ENCODE data around the gene UNC13D.

Gene UNC13D

DNA sequence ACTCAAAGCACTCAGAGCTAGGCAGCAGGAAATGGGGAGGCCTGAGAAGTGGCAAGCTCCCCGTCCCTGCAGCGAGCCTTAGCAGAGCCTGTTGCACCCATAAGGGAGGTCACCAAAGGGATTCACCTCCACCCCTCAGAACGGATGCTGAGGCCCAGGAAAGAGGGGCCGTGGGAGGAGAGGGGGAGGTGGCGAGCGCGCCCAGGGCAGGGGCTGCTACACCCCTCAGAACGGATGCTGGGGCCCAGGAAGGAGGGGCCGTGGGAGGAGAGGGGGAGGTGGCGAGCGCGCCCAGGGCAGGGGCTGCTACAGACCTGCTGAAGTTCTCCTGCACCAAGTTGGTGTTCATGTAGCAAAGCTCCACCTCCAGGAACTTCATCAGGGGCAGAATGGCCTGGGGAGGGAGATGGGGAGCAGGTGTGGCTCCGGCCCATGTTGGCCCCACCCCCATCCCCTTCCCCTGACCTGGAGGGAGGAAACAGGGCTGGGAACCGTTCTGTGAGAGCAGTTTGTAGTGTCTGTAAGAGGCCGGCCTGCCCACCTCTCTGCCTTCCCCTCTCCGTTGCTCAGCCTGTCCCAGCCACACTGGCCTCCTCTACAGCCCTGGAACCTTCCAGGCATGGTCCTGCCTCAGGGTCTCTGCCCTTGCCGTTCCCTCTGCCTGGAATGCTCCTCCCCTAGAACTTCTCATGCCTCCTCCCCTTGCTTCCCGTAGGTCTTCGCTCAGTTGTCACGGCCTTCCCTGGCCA lies 11.4 kb downstream of the UNC13D start:
- DNase-seq = no peak

DNA sequence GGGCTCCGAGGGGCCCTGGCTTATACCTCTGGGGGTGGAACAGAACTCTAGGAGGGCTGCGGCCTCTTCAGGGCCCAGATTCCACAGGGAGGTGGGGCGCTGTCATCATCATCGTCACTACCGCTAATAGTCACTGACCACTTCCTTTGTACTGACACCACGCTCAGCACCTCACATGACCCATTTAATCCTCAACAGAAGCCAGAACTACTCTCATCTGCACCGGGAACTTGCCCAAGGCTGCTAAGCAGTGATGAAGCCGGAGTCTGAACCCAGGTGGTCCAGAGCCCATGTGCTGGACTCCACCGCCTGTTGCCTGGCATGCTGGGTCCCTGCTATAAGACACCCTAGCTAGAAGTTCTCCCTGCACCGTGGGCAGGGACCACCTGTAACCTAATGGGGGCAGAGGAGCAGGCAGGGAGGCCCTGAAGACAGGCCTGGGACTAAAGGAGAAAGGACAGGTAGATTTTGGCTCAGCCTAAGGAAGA lies 12.0 kb downstream of the UNC13D start:
- no peak for DNase-seq

DNA sequence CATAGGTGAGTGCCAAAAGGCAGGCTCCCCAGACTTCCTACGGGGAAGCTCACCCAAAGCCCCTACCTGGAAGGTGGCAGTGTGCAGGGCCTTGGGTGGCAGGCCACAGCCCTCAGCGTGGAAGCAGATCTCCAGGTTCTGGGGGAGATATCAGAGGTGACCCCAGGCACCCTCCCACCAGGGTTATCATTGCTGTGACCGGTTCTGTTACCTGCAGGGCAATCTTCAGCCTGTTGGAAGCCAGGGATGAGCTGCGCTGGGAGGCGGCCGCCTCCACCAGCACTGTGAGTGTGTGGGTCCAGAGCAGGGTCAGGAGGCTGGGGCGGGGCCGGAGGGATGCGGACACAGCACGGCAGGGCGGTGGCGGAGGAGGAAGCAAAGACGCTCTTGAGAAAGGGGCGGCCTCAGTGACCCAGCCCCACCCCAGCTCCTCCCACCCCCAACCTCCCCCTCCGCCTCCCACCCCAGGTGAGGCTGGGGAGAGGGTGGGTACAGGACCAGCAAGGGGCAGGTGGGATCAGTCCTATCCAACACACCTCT lies 13.1 kb downstream of the UNC13D start:
- no peak for DNase-seq

DNA sequence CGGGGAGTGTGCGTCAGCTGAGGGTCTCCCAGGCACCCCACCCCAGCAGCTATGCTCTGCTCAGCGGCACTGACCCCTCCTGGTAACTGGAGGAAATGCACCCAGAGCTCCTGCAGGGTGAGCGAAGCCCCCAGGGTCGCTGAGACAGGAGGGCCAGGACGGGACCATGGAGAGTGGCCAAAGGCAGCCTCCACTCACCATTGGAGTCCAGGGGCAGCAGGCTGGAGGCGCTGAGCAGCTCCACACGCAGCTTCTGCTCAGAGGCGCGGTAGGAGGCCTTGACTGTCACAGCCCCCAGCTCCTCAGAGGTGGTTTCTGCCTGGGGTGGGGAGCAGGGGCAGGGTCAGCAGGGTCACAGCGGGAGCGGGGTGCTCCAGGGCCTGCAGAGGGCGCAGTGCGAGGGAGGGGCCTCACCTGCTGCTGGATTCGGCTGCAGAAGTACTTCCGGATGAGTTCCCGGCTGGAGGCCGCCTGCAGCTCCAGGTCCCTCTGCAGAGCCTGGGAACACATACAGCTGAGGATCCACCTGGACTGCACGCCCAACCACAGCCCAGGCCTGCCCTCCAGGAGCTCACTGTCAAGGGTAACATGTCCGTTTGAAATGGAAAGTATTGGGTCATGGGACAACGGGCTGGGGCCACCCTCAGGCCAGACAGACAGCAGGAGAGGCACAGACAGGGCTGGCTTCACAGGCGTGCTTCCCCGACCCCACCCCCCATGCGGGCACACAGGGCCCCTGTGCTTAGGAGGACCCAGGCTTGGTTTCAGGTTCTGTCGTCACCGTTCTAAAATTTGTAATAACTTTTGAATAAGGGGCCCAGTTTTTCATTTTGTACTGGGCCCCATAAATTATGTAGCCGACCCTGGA lies 13.8 kb downstream of the UNC13D start:
- DNase-seq = no peak

DNA sequence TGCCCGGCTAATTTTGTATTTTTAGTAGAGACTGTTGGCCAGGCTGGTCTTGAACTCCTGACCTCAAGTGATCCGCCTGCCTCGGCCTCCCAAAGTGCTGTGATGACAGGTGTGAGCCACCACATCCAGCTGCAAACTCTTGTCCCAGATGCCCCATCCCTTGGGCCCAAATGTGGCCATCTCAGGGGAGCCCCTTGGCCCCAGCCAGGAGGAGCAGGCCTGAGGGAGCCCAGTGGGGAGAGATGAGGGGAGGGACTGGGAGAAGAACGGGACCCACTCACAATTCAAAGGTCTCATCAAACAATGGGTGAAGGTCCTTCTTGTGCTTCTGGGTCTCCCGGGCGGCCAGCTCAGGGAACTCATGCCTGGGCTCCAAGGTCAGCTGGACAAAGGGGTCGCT lies 14.5 kb downstream of the UNC13D start:
- DNase-seq = no peak

DNA sequence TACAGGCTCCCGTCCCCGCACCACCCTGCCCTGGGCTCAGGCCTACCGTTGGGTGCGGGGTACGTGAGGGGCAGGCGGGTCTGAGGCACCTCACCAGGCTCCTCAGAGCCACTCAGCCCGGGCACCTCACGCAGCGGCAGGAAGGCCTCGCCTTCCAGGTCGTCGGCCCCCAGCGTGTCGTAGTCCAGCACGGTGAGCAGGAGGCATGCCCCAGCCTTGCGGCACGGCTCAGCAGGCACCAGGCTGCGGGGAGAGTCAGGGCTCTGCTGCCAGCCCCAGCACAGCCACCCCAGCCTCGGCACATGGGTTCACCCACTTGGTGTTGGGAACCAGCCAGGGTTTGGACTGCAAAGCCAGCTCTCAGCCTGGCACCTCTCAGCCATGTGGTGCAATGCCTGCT lies 15.5 kb downstream of the UNC13D start:
- no peak for DNase-seq

DNA sequence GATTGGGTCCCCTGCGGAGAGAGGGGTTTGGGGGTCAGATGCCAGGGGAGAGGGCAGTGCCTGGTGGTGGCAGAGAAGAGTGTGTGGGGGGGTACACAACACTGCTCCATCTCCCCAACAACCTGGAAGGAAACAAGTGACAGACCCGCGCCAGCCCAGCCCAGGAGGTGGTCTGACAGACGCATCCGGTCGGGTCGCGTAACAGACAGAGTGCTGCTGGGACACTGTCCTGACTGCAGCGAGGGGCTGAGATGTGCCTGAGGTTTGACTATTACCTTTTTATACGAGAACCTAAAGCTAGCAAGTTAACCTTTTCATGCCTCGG lies 16.2 kb downstream of the UNC13D start:
- DNase-seq = no peak

DNA sequence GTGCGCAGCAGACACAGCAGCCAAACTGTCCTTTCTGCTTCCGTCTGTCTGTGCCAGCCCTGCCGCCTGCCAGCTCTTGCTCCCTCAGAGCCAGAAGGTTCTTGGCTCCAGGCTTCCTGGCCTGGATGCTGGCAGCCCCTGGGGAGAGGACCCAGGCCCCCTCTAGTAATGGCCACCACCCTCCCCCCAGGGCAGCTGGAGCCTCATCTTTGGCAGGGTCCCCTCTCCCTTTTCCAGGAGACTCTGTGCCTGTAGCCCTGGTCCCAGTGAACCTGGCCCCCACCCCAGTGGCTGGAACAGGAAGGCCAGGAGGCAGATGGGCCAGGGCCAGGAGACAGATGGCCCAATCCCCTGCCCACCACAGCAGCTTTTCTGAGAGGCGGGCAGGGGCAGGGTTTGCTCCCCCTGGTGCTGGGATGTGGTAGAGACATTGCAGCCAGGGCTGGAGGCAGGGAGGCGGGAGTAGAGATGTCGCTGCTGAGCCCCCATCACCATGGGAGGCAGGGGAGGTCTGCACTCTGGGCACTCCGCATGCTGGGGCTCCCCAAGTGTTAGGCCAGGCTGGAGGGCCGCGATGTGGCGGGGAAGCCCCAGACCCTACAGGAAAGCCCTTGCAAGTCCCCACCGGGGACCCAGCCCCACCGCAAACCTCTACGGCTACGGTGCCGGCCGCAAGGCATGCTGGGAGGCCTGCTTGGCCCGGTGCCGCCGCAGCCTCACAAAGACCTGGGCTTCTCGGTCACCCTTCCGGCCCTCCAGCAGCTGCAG lies 16.7 kb downstream of the UNC13D start:
- peak; percentile 93 for DNase-seq

DNA sequence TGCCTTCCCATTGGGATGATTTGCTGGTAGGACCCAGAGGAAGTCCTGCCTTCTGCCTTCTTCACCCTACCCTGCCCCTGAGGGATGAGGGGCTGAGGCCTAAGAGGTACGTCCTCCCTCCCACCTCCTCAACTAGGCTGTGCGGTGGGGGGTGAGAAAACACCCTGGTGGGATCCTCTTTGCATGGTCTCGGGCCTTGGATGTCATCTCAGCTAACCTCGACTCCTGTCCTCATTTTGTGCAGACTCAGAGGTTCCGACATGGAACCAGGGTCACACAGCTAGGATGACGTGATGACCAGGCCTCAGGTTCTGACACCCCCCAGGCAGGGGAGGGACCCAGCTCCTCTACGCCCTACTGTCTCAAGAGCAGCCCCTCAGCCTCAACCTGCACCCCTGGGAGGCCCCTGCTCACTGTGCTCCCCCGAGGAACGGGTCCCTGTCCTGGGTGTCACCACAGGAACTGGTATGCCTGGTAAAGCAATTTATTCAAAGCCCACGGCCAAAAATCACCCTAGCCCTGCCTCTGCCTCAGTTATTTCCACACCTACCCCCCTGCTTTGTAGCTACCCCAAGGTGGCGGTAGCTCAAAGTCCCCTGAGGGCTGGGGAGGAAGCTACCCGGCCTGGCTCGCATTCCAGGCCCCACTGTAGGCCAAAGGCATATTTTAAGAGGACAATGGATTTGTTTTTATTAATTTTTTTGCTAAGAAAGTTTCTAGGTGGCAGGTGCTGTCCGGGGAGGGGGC lies 17.5 kb downstream of the UNC13D start:
- DNase-seq = no peak

DNA sequence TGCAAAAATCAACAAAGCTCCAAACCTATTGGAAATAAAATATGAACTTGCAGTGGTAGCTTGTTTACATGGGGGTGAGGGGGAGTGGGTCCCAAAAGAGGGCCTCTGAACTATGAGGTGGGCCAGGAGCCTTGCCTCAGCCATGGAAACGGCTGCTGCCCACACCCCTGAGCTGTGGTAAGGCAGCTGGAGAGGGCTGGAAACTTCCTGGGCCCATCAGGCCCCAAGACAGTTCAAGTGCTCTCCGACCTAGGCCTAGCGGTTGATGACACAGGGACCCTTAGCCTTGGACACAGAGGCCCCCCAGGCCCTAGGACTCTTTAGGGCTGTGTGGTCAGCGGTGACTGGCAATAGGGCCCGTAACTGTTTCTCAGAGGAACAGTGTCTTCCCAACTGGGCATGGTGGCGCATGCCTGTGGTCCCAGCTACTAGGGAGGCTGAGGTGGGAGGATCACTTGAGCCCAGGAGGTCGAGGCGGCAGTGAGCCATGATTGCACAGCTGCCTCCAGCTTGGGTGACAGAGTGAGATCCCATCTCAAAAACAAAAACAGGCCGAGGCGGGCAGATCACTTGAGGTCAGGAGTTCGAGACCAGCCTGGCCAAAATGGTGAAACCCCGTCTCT lies 18.3 kb downstream of the UNC13D start:
- no peak for DNase-seq

DNA sequence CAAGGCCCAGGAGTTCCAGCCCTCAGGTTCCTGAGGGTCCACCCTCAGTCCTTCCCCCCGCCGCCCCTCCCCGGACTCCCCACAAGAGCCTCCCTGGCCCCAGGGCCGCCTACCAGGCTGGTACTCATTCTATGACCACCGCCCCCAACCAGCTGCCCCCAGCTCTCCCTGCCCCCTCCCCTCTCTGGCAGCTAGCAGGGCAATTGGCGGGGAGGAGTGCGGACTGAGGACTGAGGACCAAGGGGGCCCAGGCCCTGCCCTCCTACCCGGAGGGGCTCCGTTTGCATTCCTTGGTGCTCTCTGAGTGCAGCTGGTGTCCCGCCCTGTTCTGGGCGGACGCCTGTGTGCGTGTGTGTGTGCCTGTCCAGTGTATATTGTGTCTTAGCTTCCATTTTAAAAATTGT lies 19.1 kb downstream of the UNC13D start:
- no peak for DNase-seq

DNA sequence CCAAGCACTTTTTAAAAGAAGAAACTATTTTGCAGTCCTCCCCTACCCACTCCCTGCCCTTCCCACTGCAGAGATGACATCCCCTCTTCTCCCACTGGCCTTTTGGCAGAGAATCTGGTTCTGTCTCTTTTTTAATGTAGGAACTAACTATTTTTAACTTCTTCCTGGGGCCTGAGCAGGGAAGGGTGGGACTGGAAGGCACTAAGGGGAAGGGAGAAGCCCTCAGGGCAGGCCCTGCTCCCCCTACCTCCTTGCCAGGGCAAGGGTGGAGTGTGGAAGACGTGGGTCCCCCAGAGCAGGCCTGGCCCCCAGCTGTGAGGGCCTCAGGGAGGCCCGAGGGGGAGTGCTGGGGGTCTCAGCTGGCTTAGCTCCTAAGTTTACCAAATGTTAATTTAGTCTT lies 19.5 kb downstream of the UNC13D start:
- DNase-seq = no peak

DNA sequence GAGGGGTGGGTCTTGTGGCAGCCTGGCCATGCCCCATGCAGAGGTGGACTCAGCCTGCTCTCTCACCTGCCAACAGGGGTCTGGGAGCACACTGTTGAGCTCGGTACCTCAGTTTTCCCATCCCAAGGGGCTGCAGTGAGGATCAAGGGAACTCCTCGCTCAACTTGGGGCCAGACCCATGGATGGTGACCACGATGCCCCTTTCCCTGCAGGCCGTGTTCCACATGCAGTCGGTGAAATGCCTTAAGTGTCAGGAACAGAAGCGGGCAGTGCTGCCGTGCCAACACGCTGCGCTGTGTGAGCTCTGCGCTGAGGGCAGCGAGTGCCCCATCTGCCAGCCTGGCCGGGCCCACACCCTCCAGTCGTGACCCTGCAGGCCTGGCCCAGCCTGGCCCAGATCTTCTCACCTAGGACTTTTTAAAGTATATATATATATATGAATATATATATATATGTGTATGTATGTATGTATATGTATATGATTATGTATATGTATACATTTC lies 20.1 kb downstream of the UNC13D start:
- no peak for DNase-seq

DNA sequence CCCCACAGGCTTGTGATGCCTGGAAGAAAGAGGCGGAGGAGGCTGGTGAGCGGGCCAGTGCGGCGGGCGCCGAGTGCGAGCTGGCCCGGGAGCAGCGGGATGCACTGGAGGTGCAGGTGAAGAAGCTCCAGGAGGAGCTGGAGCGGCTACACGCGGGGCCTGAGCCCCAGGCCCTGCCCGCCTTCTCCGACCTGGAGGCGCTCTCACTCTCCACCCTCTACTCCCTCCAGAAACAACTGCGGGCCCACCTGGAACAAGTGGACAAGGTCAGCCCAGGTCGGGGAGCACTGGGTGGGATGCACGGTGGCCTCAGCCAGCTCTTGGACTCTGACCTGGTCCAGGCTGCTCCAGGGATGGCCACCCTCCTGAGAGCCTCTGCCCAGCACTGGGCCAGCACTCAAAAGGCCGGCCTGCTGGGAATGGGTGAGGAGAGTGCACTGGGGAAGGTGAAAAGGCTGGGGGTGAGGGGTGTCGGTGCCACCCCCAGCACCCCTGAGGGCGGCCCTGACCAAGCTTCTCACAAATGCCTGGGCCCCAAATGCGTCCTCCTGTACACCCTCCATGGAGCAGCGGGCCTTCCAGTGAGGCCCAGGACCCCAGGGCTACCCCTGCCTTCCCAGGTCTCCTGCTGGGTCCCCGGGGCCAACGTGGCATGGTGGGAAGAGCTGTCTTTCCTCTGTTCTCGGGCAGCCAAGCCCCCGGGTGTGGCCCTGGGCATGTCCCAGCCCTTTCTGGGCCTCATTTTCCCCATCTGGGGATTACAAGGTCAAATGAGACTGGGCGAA lies 20.8 kb downstream of the UNC13D start:
- DNase-seq = no peak

DNA sequence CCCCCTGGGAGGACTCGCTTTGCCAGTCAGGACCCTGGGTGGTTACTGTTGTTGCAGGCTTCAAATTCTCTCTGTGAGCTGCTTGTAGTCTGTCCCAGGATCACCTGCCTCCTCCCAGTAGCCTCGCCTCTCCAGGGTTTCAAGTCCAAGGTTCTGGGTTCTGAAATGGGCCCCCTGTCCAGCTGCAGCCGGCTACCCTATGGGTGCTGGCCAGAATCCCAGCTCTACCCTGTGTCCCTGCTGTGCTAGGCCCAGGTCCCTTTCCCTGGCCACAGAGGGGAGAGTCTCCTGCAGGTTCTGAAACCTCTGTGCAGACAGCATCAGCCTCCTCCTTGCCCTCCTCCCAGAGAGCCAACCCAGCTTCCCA lies 21.4 kb downstream of the UNC13D start:
- no peak for DNase-seq

DNA sequence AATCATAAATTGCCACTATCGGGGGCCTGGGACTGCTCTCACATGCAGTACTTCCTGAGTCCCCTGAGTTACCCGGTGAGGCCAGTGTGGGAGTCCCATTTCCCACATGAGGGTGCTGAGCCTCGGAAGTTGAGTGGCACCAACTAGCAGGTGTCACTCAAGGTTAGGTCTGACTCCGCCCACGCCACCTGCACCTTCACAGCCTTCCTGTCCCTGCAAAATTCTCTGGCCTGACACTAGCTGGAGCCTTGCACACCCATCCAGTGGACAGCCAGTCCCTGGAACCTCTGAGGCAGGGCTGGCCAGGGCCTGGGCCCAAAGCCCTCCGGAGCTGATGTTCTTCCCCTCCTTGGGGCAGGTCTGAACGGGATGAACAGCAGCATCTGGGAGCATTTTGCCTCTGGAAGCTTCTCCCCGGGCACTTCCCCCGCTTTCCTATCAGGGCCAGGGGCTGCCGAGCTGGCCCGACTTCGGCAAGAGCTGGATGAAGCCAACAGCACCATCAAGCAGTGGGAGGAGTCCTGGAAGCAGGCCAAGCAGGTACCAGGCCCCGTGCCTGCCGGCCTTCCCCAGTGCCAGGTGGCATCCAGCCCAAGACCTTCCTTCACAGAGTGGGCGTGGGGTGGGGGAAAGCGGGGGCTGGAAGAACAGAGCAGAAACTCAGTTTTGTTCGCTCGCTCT lies 21.9 kb downstream of the UNC13D start:
- DNase-seq = no peak

DNA sequence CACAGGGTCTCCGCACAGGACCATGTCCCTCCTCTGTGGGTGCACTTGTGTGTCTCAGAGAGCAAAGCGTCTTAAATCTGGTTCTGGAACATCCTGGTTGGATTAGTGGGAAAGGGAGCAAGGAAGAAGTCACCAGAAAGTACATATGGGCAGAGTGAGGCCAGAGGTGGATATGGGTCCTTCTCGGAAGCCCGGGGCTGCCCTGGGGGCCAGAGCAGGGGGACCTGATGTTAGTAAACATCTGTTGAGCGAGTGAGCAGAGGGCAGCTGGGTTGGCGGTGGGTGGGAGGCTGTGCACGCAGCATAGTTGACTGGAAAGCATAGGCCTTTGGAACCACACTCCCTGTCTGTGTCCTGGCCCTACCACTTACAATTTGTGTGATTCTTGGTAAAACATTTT lies 22.7 kb downstream of the UNC13D start:
- DNase-seq = no peak

DNA sequence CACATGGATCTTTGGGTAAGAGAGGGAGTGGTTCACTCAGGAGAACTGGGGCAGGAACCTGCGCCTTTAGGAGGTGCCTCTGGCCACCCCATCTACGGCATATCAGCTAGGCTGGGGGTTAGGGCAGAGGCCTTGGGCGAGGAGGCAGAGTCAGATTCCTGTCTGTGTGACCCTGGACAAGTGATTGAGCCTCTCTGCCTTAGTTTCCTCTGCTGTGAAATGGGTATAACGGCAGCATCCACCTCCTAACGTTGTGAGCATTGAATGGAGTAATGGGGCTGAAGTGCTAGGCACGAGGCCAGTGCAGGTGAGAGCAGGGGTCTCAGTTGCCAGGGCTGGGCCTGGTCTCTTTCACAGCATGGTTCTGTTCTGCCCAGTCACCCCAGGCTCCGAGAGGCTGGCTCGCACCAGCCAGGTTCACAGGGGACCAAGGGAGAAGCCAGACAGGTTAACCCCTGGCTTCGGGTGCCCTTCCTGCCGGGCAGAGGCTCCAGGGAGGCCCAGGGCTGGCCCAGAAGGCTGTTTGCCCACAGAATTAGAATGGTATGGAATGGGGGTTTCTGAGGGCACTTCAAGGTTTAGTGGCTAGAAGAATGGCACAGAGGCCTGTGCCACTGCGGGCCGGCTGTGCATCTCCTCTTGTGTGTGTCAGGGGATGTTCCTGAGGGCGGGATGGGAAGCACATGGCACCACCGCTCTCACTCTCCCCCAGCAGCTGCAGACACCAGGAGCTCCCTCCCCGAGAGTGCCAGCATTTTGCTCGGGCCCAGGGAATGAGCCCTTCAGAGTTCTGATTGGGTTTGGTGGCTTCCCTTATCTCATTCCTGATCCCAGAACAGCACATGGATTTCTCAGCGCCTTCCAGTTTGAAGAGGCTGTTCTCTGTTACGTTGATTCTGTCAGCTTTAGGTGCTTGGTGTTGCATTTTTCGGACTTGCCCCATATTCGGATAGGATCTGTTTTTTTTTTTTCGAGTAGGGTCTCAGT lies 23.8 kb downstream of the UNC13D start:
- no peak for DNase-seq

DNA sequence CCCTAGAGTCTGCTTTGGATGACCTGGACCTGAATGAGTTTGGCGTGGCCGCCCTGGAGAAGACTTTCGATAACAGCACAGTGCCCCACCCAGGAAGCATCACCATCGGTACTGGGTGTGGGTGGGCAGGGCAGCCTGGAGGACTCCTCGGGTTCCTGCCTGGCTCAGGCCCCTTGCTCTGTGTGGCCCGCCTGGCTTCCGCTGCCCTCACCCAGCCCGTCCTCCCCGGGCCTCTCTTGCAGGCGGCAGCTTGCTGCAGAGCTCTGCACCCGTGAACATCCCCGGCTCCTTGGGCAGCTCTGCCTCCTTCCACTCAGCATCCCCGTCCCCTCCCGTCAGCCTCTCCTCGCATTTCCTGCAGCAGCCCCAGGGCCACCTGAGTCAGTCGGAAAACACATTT lies 24.5 kb downstream of the UNC13D start:
- DNase-seq = no peak
